H1 (cell line): ENCODE measurements around the gene NFATC1. TPM values are rescaled to one million over a fixed set of nuclear protein-coding genes. Genes with fewer than 3 reads are reported as not detected.
A peak's percentile ranks its signal among the peaks of the same experiment; 100 is the strongest.

Source experiments
- CTCF ChIA-PET: fragments of 300-600 bp; sonication (Branson Sonifier 250); formaldehyde crosslinking; loops from one replicate; lab custom pipeline; 2021; ENCODE audit not compliant: partially characterized antibody; lab: Charles Lee
- POLR2A ChIA-PET: fragments of 300-600 bp; sonication (Branson Sonifier 250); formaldehyde crosslinking; loops from one replicate; lab custom pipeline; 2021; ENCODE audit warnings: inconsistent platforms; ENCODE audit not compliant: partially characterized antibody; lab: Charles Lee
- DNase-seq, 2 experiments: peaks; one replicate each; pipeline versions ENCODE4 v3.0.0 to v3.0.0-alpha.2; 2010 to 2022; ENCODE audit warnings: low spot score in 2 of 2, low read depth in 1 of 2, mixed read lengths in 1 of 2
- FAIRE-seq: peaks from 2 replicates; lab custom pipeline; 2011; peaks lifted over from hg19 to GRCh38; lab: Jason Lieb, UNC
- H2AFZ ChIP-seq: 2 replicates; pipeline ENCODE4 v1.8.1; 2012; ENCODE audit warnings: low read length, inconsistent platforms
- H2AK5ac ChIP-seq: 2 replicates; pipeline ENCODE4 v1.6.1; 2013; ENCODE audit warnings: low read depth, low read length
- H2BK120ac ChIP-seq: replicated peaks from 2 replicates; pipeline ENCODE3; 2013; ENCODE audit warnings: low read depth, low read length, inconsistent platforms
- H2BK12ac ChIP-seq: 2 replicates; pipeline ENCODE4 v1.6.1; 2013; ENCODE audit warnings: low read depth, low read length
- H2BK15ac ChIP-seq: 2 replicates; pipeline ENCODE4 v1.6.1; 2013; ENCODE audit warnings: low read length
- H2BK20ac ChIP-seq: 2 replicates; pipeline ENCODE4 v1.6.1; 2013; ENCODE audit warnings: low read length
- H2BK5ac ChIP-seq: 2 replicates; pipeline ENCODE4 v1.6.1; 2013; ENCODE audit warnings: low read depth, low read length
- H3K14ac ChIP-seq: 2 replicates; pipeline ENCODE4 v1.6.1; 2013; ENCODE audit warnings: inconsistent platforms; ENCODE audit not compliant: insufficient read length
- H3K18ac ChIP-seq: 2 replicates; pipeline ENCODE4 v1.6.1; 2013; ENCODE audit warnings: low read length; ENCODE audit errors: extremely low read depth
- H3K23ac ChIP-seq: 2 replicates; pipeline ENCODE4 v1.6.1; 2013; ENCODE audit warnings: inconsistent platforms; ENCODE audit not compliant: insufficient read length
- H3K23me2 ChIP-seq: 2 replicates; pipeline ENCODE4 v1.6.1; 2013; ENCODE audit warnings: low read depth, low read length
- H3K27ac ChIP-seq: 2 replicates; pipeline ENCODE4 v1.6.1; 2011; ENCODE audit warnings: low read depth, low read length, inconsistent platforms
- H3K27me3 ChIP-seq, 4 experiments: replicated peaks in 1 of 4; 1 replicate in 1 of 4; 2 replicates in 3 of 4; pipeline versions ENCODE4 v1.6.1 to v1.8.1; 2011 to 2013; ENCODE audit warnings: low read length in 3 of 4, mild to moderate bottlenecking in 3 of 4, inconsistent platforms in 2 of 4, mixed read lengths in 2 of 4, moderate library complexity in 1 of 4; ENCODE audit not compliant: control insufficient read depth in 3 of 4, insufficient read depth in 3 of 4; ENCODE audit errors: extremely low read depth in 1 of 4
- H3K36me3 ChIP-seq, 4 experiments: 2 replicates each; pipeline versions ENCODE4 v1.6.1 to v1.8.1; 2011 to 2013; ENCODE audit warnings: mild to moderate bottlenecking in 4 of 4, low read length in 3 of 4, moderate library complexity in 2 of 4, control low read depth in 1 of 4, inconsistent platforms in 1 of 4; ENCODE audit not compliant: insufficient read depth in 4 of 4, control insufficient read depth in 2 of 4
- H3K4ac ChIP-seq: replicated peaks from 2 replicates; pipeline ENCODE3; 2013; ENCODE audit warnings: low read length, low read depth, mixed read lengths, inconsistent platforms; ENCODE audit not compliant: insufficient read length
- H3K4me1 ChIP-seq, 4 experiments: replicated peaks in 1 of 4; 1 replicate in 1 of 4; 2 replicates in 3 of 4; pipeline versions ENCODE4 v1.6.1 to v1.8.1; 2011 to 2013; ENCODE audit warnings: low read length in 3 of 4, inconsistent platforms in 2 of 4, mixed read lengths in 1 of 4; ENCODE audit not compliant: insufficient read depth in 4 of 4, control insufficient read depth in 3 of 4
- H3K4me2 ChIP-seq, 2 experiments: 2 replicates each; pipeline versions ENCODE4 v1.6.1 to v1.8.1; 2011 to 2013; ENCODE audit warnings: low read depth in 2 of 2, low read length in 2 of 2, control low read depth in 1 of 2, inconsistent platforms in 1 of 2, mild to moderate bottlenecking in 1 of 2; ENCODE audit not compliant: insufficient read depth in 1 of 2
- H3K4me3 ChIP-seq, 4 experiments: fragments of 200-600, 300-600 bp in 1 of 4; sonication (generic), shearing (Covaris generic), sonication (Bioruptor Twin) in 1 of 4; 2 replicates each; pipeline versions ENCODE4 v1.5.1 to v1.8.1; 2011 to 2016; ENCODE audit warnings: low read length in 4 of 4, low read depth in 3 of 4, control low read depth in 2 of 4, inconsistent platforms in 2 of 4, mild to moderate bottlenecking in 2 of 4, mixed read lengths in 1 of 4, moderate library complexity in 1 of 4; ENCODE audit not compliant: insufficient read depth in 2 of 4; ENCODE audit errors: extremely low read depth in 1 of 4
- H3K56ac ChIP-seq: replicated peaks from 2 replicates; pipeline ENCODE3; 2013; ENCODE audit warnings: low read depth, mild to moderate bottlenecking, mixed read lengths, low read length, inconsistent platforms; ENCODE audit not compliant: insufficient read length
- H3K79me1 ChIP-seq: 2 replicates; pipeline ENCODE4 v1.6.1; 2013; ENCODE audit warnings: low read depth, low read length, control low read depth
- H3K79me2 ChIP-seq, 2 experiments: 2 replicates each; pipeline versions ENCODE4 v1.6.1 to v1.8.1; 2012 to 2013; ENCODE audit warnings: low read length in 2 of 2, mild to moderate bottlenecking in 2 of 2, inconsistent platforms in 1 of 2; ENCODE audit not compliant: insufficient read depth in 2 of 2, control insufficient read depth in 1 of 2
- H3K9ac ChIP-seq, 4 experiments: replicated peaks in 1 of 4; 1 replicate in 1 of 4; 2 replicates in 3 of 4; pipeline versions ENCODE4 v1.6.1 to v1.8.1; 2011 to 2013; ENCODE audit warnings: low read depth in 3 of 4, low read length in 3 of 4, control low read depth in 2 of 4, mild to moderate bottlenecking in 2 of 4, moderate library complexity in 2 of 4, inconsistent platforms in 1 of 4; ENCODE audit errors: extremely low read depth in 1 of 4
- H3K9me3 ChIP-seq, 2 experiments: 2 replicates each; pipeline versions ENCODE4 v1.6.1 to v1.8.1; 2012 to 2013; ENCODE audit warnings: mild to moderate bottlenecking in 2 of 2, moderate library complexity in 2 of 2, control low read depth in 1 of 2, inconsistent platforms in 1 of 2, low read depth in 1 of 2, low read length in 1 of 2, mixed read lengths in 1 of 2; ENCODE audit not compliant: insufficient read depth in 2 of 2
- H4K20me1 ChIP-seq, 2 experiments: replicated peaks in 1 of 2; 2 replicates each; pipeline versions ENCODE3 to v1.8.1; 2011 to 2013; ENCODE audit warnings: inconsistent platforms in 2 of 2, low read length in 2 of 2, mild to moderate bottlenecking in 1 of 2; ENCODE audit not compliant: insufficient read depth in 2 of 2, control insufficient read depth in 1 of 2
- H4K5ac ChIP-seq: 2 replicates; pipeline ENCODE4 v1.6.1; 2013; ENCODE audit warnings: low read length, low read depth, mixed read lengths, inconsistent platforms; ENCODE audit not compliant: insufficient read length
- H4K8ac ChIP-seq: 2 replicates; pipeline ENCODE4 v1.8.0; 2013; ENCODE audit warnings: mild to moderate bottlenecking, moderate library complexity, low read length, inconsistent platforms; ENCODE audit not compliant: insufficient read depth; ENCODE audit errors: extremely low read depth
- H4K91ac ChIP-seq: replicated peaks from 2 replicates; pipeline ENCODE3; 2013; ENCODE audit warnings: low read length, mixed read lengths, inconsistent platforms; ENCODE audit not compliant: insufficient read length
- JUN ChIP-seq: IDR thresholded peaks from 2 replicates; pipeline ENCODE4 v1.6.1; 2011; ENCODE audit warnings: low read depth, mild to moderate bottlenecking, improper control_type of control experiment, low read length
- TCF12 ChIP-seq: IDR thresholded peaks from 2 replicates; pipeline ENCODE4 v1.6.1; 2011; ENCODE audit warnings: low read depth, mild to moderate bottlenecking, low read length
- WGBS, 2 experiments: shearing (Covaris generic) in 1 of 2; methylation state at CpG; one replicate each; pipeline versions ENCODE4 v1.1.6 to v1.1.7; 2013 to 2015; ENCODE audit warnings: low lambda C conversion rate in 2 of 2, mixed read lengths in 2 of 2, inconsistent platforms in 1 of 2, low coverage in 1 of 2, missing lambda C conversion rate in 1 of 2; ENCODE audit not compliant: insufficient replicate concordance in 2 of 2, insufficient coverage in 1 of 2, insufficient read length in 1 of 2; ENCODE audit errors: extremely low coverage in 1 of 2, missing lambda C conversion rate in 1 of 2; 5-methylcytosine and 5-hydroxymethylcytosine counted together
- polyA plus RNA-seq, 7 experiments: library from polyadenylated mRNA; depleted of rRNA in 3 of 7; stranded (reverse) in 5 of 7; unstranded in 2 of 7; fragments of >200 nt in 5 of 7; fragments of 200-250 nt in 2 of 7; gene quantifications; 1 replicate in 5 of 7; 2 replicates in 1 of 7; 4 replicates in 1 of 7; pipeline versions ENCODE4 v1.2.1 to v1.2.3, GENCODE V29; 2011 to 2013; ENCODE audit warnings: missing spikeins in 2 of 7, mixed read lengths in 2 of 7
- total RNA-seq: library from RNA; stranded (reverse); fragmentation: NEBNext Ultra II Directional; extraction: Animal tissue kit (Norgen Biotek cat#: 25700); gene quantifications from 2 replicates; pipeline ENCODE4 v1.2.1, GENCODE V29; 2021

NFATC1 gene
- total and polyA plus RNA-seq, 2 of the 8 experiments (the other 6 are each of a cell fraction or from before 2014, with no cell fraction given) = 2.0 to 6.6 TPM

DNA sequence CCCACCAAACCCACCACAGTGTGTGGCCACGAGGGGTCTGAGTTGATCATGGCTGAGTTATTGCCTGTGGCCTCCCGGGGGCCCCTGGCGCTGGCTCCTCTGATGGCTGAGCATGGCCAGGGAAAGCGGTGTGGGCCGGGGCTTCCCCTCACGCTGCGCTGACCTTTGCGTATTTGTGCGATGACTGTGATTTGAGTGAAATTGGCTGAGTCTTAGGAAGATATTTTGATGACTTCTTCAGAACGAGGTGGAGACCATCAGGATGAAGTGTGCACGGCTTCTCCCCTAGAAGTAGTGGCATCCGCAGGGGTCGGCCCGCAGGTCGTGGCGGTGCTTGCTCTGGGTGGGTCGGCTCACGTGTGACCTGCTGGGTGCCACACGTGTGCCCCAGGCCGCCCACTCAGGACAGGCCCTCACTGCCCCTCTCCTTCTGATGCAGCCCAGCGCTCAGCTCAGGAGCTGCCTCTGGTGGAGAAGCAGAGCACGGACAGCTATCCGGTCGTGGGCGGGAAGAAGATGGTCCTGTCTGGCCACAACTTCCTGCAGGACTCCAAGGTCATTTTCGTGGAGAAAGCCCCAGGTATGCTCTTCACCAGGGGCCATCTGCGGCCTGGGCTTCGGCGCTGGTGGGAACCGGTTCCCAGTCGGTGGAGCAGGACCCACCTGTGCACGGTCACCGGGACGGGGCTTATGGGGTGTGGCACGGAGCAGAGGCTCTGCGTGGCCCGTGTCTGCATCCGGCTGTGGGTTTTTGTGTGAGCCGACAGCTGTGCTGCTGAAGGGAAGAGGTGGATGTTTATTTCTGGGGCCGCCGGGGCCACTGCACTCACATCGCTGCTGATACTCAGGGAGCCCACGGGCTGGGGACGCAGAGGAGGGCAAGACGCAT, 55.8 kb downstream of the NFATC1 start:
- H3K23me2 ChIP-seq = no peaks in the 10 kb centered on the region
- no peak overlapping the region for H2AK5ac ChIP-seq
- H3K9ac ChIP-seq = no peak overlapping the region
- no peaks in the 10 kb centered on the region for H3K27me3 ChIP-seq
- H4K5ac ChIP-seq = no peak overlapping the region
- no peaks in the 10 kb centered on the region; a peak in 2 of 7 replicates for H3K4me1 ChIP-seq
- H3K27ac ChIP-seq = no peak overlapping the region
- H3K4me3 ChIP-seq = no peak overlapping the region
- H2BK15ac ChIP-seq = no peak overlapping the region
- no peak overlapping the region for H2BK20ac ChIP-seq
- FAIRE-seq (no peak), DNase-seq (no peak)
- H3K79me2 ChIP-seq = no peaks in the 10 kb centered on the region
- H3K9me3 ChIP-seq = no peaks in the 10 kb centered on the region
- no peak overlapping the region for H2BK5ac ChIP-seq
- no peak overlapping the region for H2AFZ ChIP-seq
- no peak overlapping the region for H2BK12ac ChIP-seq
- ChIA-PET POLR2A (no interaction called here), CTCF (interaction anchor here (1.3 to 1.9 kb wide), 3 partner anchors 28 to 78 kb away, joined by 4 to 10 read pairs (median 7); no protein-coding TSS in a partner anchor)
- peak overlapping the region; percentile 72 for H4K8ac ChIP-seq
- H4K20me1 ChIP-seq = no peaks in the 10 kb centered on the region
- no peak overlapping the region for H3K14ac ChIP-seq
- H3K4me2 ChIP-seq = no peak overlapping the region
- no peak overlapping the region for H3K18ac ChIP-seq
- no peak overlapping the region for H2BK120ac ChIP-seq
- H3K79me1 ChIP-seq = no peaks in the 10 kb centered on the region
- H4K91ac ChIP-seq = no peak overlapping the region
- H3K23ac ChIP-seq = no peak overlapping the region
- no peaks in the 10 kb centered on the region for H3K36me3 ChIP-seq
- WGBS, 2 experiments = 89% methylated on average over 44 of the region's 45 CpGs; no CpG with 5 or more reads in 1 of the 2 experiments
- no peak overlapping the region for H3K4ac ChIP-seq
- no peak overlapping the region for H3K56ac ChIP-seq
- no peak for TF ChIP-seq TCF12
- no peak for TF ChIP-seq JUN
